Effector memory CD4-positive, alpha-beta T cell (primary cell): ENCODE measurements around the gene COX7B.
"Not testable (repeated sequence)": the region's sequence is repeated elsewhere in the genome, so short reads cannot be mapped to it uniquely, and the experiment has no call there.

Experiments
- DNase-seq, 3 donors: peaks; one replicate each; pipeline ENCODE4 v3.0.0-alpha.2; 2020
- H3K27ac ChIP-seq: 2 replicates; pipeline ENCODE4 v1.7.0; 2013; ENCODE audit warnings: mild to moderate bottlenecking, low read length, moderate library complexity; ENCODE audit not compliant: insufficient read depth, poor library complexity, severe bottlenecking
- H3K27me3 ChIP-seq: replicated peaks from 2 replicates; pipeline ENCODE4 v1.7.0; 2013; ENCODE audit warnings: mild to moderate bottlenecking, low read length; ENCODE audit not compliant: insufficient read depth, control insufficient read depth, poor library complexity, severe bottlenecking
- H3K36me3 ChIP-seq: 2 replicates; pipeline ENCODE4 v1.7.0; 2013; ENCODE audit warnings: mild to moderate bottlenecking, low read length, moderate library complexity; ENCODE audit not compliant: control insufficient read depth, insufficient read depth
- H3K4me1 ChIP-seq: 2 replicates; pipeline ENCODE4 v1.7.0; 2013; ENCODE audit warnings: low read length, mild to moderate bottlenecking; ENCODE audit not compliant: control insufficient read depth, insufficient read depth, poor library complexity, severe bottlenecking
- H3K4me3 ChIP-seq: 2 replicates; pipeline ENCODE4 v1.7.0; 2013; ENCODE audit warnings: low read length, low read depth, mild to moderate bottlenecking; ENCODE audit not compliant: insufficient read depth, poor library complexity, severe bottlenecking
- H3K9me3 ChIP-seq: 2 replicates; pipeline ENCODE4 v1.7.0; 2013; ENCODE audit warnings: mild to moderate bottlenecking, low read length, moderate library complexity; ENCODE audit not compliant: control insufficient read depth
- total RNA-seq, 3 donors: gene quantifications; one replicate each; lab custom pipeline; 2026; lab: John Stamatoyannopoulos, UW

Gene COX7B, protein sequence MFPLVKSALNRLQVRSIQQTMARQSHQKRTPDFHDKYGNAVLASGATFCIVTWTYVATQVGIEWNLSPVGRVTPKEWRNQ
- total RNA-seq: 36.0 to 53.1 (median 43.6) reads per million in 3 donors

DNA sequence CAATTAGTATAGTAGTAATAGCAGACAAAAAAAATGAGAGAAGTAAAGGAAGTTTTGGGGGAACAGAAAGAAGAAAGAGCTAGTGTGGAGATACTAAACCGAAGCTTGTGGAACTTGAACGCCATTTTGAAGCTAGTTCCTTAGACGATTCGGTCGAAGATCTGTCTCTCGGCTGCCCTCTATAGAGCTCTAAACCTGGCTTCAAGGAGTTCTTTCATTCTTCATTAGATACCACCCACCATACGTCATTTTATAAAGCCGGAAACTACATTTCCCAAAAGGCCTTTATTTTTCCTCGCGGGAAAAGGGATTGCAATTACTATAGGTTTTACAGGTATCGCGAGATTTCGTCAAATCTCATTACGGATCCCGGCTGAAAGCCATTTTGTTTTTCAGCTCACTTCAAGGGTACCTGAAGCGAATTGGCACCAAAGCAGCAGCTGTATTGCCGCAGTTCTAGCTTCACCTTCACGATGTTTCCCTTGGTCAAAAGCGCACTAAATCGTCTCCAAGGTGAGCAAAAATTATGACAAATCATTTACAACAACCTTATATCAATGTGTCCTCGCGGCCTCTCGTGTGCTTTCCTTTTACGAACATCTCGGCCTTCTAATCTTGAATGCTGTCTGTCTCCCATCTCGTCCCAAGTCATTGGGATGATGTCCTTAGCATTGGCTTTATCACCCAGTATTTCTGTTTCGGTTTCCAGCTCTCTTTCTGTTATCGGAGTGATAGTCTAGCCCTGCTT lies at the start of gene COX7B:
COX7B (plus strand) TSS at position 388 of the 748 bp plus-strand sequence; CDS start at position 474, 86 bp downstream.
- Histone ChIP-seq H3K27ac (peak within 1 kb of the TSS; percentile 86), H3K27me3 (no peaks in the 10 kb centered on the region), H3K4me3 (peak within 1 kb of the TSS; percentile 54), H3K36me3 (peaks cover 9% of the 10 kb centered on the region), H3K9me3 (no peaks in the 10 kb centered on the region), H3K4me1 (no peaks in the 10 kb centered on the region)
- DNase-seq: peak; percentile 41 to 63 (median 54)

DNA sequence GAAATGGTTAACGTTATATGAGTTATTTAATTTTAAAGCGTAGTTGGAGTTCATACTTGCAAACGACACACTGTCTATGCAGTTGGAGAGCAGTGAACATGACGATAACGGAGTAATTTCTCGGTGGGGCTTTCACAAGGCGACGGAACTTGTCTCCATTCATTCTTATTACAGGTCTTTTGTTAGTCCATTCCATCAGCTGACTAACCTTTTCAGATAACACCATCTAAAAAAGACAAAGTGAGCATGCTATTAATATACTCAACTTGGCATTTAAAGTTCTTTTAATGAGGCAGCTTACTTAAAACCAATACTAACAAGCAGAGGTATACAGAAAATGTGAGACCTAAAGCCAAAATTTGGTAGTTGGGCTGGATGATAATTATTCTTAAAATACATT lies 23.9 kb upstream of the COX7B start:
- Histone ChIP-seq H3K27me3 (no peaks in the 10 kb centered on the region), H3K4me3 (no peak overlapping the region), H3K36me3 (peaks cover 6% of the 10 kb centered on the region), H3K27ac (no peak overlapping the region), H3K9me3 (no peaks in the 10 kb centered on the region), H3K4me1 (no peaks in the 10 kb centered on the region)
- DNase-seq: no peak

- not testable (repeated sequence) for H3K27me3 ChIP-seq, H3K27ac ChIP-seq, H3K4me3 ChIP-seq, H3K9me3 ChIP-seq, H3K36me3 ChIP-seq, H3K4me1 ChIP-seq, DNase-seq
Observed at GRCh38 chrX:77881418-77881817, 17.9 kb upstream of the COX7B start.

DNA sequence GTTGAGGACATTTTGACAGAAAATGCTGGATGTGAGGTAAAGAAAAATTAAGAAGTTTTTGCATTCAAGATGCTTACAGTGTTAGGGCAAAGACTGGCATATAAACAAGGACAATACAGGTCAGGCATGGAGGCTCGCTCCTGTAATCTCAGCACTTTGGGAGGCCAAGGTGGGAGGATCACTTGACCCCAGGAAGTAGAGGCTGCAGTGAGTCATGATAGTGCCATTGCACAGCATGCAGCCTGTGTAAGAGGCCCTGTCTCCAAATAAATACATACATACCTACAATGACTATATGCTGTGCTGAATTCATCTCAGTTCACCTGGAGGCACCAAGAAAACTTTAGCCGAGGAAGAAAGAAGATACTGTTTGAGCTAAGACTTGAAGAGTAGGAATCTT lies 6.4 kb upstream of the COX7B start:
- DNase-seq: no peak
- Histone ChIP-seq H3K27ac (no peak overlapping the region), H3K4me1 (no peaks in the 10 kb centered on the region), H3K27me3 (no peaks in the 10 kb centered on the region), H3K9me3 (no peaks in the 10 kb centered on the region), H3K4me3 (no peak overlapping the region), H3K36me3 (no peaks in the 10 kb centered on the region)

DNA sequence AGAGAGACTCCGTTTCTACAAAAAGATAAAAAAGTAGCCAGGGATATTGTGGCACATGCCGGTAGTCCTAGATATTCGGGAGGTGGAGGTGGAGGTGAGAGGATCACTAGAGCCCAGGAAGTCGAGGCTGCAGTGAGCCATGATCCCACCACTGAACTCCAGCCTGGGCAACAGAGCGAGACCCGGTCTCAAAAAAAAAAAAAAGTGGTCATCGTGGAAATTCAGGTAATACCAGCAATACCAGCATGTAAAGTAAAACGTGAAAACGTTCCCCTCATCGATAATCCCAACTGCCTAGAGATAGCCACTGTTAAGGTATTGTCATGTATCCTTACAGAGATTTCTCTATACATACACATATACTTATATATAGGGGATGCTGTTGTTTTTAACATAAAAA lies 5.6 kb upstream of the COX7B start:
- Histone ChIP-seq H3K4me1 (no peaks in the 10 kb centered on the region), H3K27ac (no peak overlapping the region), H3K27me3 (no peaks in the 10 kb centered on the region), H3K36me3 (no peaks in the 10 kb centered on the region), H3K4me3 (no peak overlapping the region), H3K9me3 (no peaks in the 10 kb centered on the region)
- DNase-seq: no peak

DNA sequence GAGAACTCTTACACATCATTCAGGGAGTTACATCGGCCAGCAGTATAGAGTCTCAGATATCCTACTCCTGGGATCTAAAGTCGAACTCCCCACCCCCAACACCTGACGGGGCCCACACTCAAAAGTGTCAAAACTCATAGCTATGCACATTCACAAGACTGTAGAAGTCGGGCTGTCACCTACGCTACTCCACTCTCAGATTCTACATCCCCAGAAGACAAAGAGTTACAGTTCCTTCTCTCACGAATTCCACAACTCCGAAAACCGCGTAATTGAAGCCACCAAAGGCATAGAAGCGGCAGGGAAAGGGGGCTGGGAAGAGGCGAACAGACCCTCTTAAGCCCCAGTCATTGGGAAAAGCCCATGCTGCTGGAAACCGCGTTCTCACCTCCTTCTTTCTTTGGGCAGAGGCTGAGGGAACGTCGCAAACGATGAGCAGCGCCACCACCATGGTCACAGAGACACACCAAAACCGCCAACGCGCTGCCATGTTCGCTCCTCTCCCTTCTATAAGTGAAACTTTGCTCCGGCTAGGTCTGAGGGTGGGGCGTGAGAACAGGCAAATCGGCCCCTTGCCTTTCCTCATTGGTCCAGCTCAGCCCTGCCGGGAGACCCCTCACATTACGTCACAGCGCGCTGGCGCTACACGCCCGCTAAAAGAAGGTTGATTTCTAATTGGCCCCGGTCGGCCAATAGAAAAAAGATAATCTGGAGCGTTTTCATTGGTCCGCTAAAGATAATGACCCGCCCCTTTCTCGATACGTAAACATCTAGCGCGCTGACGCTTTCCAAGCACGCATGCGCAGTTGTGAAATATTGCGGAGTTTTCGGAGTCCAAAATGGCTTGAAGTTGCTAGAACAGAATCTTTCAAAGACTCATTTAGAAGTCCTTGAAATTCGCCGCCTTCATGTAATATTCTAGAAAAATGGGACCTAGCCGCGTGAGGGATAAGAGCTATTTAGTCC lies 4.1 kb upstream of the COX7B start, which contains the start of gene MAGT1:
MAGT1 (minus strand) TSS at position 515 of the 966 bp plus-strand sequence; CDS start at position 490, 25 bp downstream.
- H3K4me1 ChIP-seq: no peaks in the 10 kb centered on the region
- peak; percentile 86 to 91 (median 88) for DNase-seq
- H3K36me3 ChIP-seq: no peaks in the 10 kb centered on the region
- no peaks in the 10 kb centered on the region for H3K27me3 ChIP-seq
- peak within 1 kb of the TSS; percentile 94 for H3K27ac ChIP-seq
- H3K4me3 ChIP-seq: peak within 1 kb of the TSS; percentile 81
- H3K9me3 ChIP-seq: no peaks in the 10 kb centered on the region

- Histone ChIP-seq H3K9me3 (no peaks in the 10 kb centered on the region), H3K4me3 (peak overlapping the region; percentile 54), H3K4me1 (no peaks in the 10 kb centered on the region), H3K27me3 (no peaks in the 10 kb centered on the region), H3K36me3 (peaks cover 9% of the 10 kb centered on the region), H3K27ac (peak overlapping the region; percentile 86)
- no peak for DNase-seq
Observed at GRCh38 chrX:77900688-77901087, 1.4 kb downstream of the COX7B start.

DNA sequence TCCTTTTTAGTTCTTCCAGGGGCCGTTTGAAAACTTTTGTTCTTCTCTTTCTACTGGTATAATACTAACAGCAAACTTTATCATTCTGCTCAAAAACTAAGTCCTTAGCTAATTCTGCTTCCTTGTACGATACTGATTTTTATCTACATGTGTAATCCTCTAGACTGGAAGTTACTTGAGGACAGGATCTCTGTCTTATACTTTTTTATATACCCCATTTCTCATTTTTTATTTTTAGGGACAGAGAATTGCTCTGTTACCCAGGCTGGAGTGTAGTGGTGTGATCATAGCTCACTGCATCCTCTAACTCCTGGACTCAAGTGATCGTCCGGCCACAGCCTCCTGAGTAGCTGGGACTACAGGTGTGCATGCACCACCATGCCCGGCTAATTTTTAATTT lies 2.2 kb downstream of the COX7B start:
- peaks cover 9% of the 10 kb centered on the region for H3K36me3 ChIP-seq
- no peak for DNase-seq
- no peak overlapping the region for H3K27ac ChIP-seq
- H3K9me3 ChIP-seq: no peaks in the 10 kb centered on the region
- no peak overlapping the region for H3K4me3 ChIP-seq
- no peaks in the 10 kb centered on the region for H3K27me3 ChIP-seq
- no peaks in the 10 kb centered on the region for H3K4me1 ChIP-seq

DNA sequence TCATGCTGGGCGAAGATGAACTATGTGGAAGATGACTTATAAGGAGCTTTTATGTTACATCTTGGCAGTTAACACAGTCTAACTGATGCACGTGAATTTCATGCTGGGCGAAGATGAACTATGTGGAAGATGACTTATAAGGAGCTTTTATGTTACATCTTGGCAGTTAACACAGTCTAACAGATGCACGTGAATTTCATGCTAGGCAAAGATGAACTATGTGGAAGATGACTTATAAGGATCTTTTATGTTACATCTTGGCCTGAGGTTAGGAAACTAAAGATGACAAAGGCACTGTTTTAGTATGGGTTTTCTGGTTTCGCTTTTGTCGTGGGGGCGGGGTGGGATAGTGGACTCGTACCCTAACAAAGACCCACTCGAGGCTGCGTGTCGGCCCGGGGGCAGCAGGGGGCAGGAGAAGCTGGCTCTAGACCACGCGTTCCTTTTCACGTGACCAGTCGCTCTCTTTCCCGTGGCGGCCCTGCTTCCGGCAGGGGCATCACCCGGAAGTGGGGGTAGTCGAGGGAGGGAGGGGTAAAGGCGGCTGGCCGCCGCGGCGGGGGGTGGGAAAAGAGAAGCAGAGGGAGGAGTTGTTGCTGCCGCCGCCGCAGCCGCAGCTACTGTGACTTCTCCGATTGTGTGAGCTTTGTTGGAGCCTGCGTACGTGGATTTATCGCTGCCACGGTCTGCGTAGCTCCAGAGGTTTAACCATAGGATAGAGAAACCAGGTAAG lies 11.0 kb downstream of the COX7B start, which contains the start of gene ATP7A:
ATP7A (plus strand) TSS at position 586 of the 733 bp plus-strand sequence. CDS start 60,949 bp downstream, outside the sequence.
- Histone ChIP-seq H3K27me3 (no peaks in the 10 kb centered on the region), H3K9me3 (no peaks in the 10 kb centered on the region), H3K4me3 (peak within 1 kb of the TSS; percentile 59), H3K36me3 (no peaks in the 10 kb centered on the region), H3K4me1 (no peaks in the 10 kb centered on the region), H3K27ac (peak within 1 kb of the TSS; percentile 79)
- peak; percentile 87 to 88 (median 87) for DNase-seq
